SIG-M5 treated with dmso at 0.1 percent for 504 hours (cell line): ENCODE data around the gene CASP8AP2.
"Not testable (repeated sequence)": the region's sequence is repeated elsewhere in the genome, so short reads cannot be mapped to it uniquely, and the experiment has no call there.

Source experiments
- DNase-seq: peaks from one replicate; lab custom pipeline; 2025; ENCODE audit not compliant: unreplicated experiment; lab: John Stamatoyannopoulos, UW

Gene CASP8AP2

DNA sequence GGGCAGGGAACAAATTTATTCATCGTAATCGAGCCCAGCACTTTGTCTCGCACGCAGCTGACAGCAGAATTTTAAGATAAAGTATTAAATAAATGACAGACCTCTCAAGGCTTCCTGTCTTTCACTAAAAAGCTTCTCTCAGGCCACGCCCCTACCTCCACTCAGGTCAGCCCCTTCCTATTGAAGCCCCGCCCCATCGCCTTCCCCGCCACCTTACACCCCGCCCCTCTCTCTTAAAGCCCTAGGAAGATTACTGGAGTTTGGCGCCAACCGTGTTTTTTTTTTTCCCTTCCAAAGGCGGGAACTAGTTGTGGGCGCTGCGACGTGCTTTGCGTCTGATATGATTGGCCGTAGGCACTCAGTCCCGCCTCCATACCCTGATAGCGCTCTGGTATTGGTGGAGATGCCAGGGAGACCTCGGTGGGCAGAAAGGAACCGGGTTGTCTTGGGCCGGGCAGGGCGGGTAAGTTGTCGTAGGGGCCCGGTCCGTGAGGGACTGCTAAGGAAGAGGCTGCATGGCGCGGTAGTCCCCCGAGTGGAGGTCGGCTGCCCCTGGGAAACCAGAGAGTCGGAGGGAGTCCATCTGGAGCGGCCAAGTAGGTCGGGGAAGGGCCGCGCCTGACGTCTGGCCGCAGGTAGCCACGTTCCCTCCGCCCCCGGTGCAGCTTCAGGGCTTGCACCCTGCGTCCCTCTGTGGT is at the start of gene CASP8AP2:
CASP8AP2 (plus strand) TSS at position 409 of the 698 bp plus-strand sequence.
- DNase-seq = peak; percentile 98

DNA sequence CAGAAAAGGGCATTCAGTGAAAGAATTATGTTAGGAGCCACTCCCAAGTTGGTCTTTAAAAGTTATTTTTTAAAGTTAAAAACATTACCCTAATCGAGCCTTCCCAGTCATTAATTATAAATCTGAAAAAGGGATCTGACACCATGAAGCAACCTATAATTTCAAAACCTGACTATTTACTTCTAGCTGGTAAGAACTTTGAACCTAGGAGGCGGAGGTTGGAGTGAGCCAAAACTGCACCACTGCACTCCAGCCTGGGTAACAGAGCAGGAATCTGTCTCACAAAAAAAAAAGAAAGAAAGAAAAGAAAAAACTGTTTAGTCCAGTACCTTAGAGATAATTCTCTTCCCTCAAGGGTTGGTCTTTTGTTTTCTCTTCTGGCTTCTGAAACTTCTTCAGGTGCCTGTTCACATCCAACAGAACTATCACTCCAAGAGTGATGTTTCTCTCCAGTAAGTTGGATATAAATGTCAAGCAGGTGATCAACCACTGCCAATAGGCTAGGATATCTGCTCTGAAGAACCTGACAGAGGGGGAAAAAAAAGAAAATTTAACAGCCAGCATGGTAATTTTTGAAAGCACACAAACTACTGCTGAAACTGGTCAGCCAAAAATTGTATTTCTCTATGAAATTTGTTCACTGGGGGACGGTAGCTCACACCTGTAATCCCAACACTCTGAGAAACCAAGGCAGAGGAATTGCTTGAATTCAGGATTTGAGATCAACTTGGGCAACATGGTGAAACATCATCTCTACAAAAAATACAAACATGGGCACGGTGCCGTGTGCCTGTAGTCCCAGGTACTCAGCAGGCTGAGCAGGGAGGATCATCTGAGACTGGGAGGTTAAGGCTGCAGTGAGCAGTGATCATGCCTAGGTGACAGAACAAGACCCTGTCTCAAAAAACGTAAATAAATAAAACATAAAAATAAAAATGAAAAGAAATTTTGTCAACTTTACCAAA is 48.3 kb upstream of the CASP8AP2 start:
- DNase-seq = no peak

GRCh38 chr6:89782222-89782621 is 47.5 kb upstream of the CASP8AP2 start:
- no peak for DNase-seq

GRCh38 chr6:89783293-89783692 is 46.4 kb upstream of the CASP8AP2 start:
- not testable (repeated sequence) for DNase-seq

GRCh38 chr6:89784838-89785237 is 44.8 kb upstream of the CASP8AP2 start:
- DNase-seq = no peak

- DNase-seq = no peak
Observed at GRCh38 chr6:89786970-89787369, 42.7 kb upstream of the CASP8AP2 start.

GRCh38 chr6:89787660-89788328 is 41.9 kb upstream of the CASP8AP2 start:
- DNase-seq = no peak

DNA sequence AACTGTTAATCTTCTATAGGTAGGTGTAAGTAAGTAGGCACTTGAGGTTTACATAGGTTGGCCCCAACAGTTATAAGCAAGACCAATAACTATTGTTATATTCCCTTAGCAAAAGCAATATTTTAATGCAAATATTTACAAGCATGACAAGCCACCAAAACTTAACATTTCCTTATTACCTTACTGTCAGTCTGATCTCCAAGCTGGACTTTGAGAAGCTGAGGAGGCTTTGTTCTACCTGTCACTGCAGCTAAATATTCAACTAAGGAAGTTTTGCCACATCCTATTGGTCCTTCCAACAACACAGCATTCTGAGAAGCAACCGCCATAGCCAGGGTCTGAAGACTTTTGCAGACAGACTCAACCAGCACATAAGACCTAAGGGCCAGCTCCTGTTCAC is 39.7 kb upstream of the CASP8AP2 start:
- no peak for DNase-seq

GRCh38 chr6:89790403-89790802 is 39.3 kb upstream of the CASP8AP2 start:
- no peak for DNase-seq

- peak; percentile 76 for DNase-seq
Observed at GRCh38 chr6:89792881-89793280, 36.8 kb upstream of the CASP8AP2 start.

- no peak for DNase-seq
Observed at GRCh38 chr6:89793586-89793985, 36.1 kb upstream of the CASP8AP2 start.

DNA sequence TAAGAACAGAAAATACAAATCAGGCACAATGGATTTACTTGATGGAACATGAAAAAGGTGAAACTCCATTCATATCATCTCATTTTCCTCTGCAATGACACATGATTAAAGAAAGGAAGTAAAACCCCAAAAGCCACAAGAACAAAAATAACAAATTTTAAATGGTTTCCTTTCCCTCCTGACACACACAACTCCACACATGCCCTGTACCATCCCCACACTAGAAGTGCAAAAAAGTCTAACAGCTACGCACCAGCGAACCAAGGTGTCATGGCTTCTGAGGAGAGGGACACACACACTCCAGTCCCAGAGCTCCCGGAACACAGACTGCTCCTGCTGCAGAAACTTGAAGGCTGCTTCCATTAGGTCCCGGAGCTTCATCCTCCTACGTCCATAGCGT is 35.4 kb upstream of the CASP8AP2 start:
- no peak for DNase-seq

DNA sequence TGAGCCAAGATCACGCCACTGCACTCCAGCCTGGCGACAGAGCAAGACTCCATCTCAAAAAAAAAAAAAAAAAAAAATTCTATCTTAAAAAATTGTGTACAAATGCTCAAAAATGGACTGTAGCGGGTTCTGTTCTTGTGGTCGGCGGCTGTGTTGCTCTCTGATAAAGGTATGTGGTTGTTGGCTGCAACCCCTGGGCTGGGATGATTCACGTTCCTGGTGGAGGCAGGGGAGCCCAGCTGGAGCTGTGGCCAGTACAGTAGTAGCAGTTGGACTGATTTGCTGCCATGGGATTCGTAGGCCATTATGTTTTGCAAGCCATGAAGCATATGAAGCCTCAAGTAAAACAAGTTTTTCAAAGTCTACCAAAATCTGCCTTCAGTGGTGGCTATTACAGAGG is 32.4 kb upstream of the CASP8AP2 start:
- DNase-seq = no peak

GRCh38 chr6:89799096-89799495 is 30.6 kb upstream of the CASP8AP2 start:
- DNase-seq = no peak

DNA sequence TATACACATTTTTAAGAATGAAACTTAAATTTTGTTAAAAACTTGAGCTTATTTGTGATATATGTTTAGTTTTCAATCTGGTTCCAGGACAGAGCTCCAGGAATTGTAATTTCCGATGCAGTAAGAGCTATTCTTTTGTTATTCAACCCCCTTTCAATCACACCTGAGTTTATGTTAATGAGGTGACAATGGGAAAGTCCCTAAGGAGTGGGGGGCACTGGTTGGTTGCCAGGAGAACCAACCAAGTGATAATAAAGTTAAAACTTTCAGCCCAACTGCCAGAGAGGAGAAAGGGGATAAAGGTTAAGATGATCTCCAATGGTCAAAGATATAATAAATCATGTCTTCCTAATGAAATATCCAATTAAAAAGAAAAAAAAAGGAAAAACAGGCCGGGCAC is 29.9 kb upstream of the CASP8AP2 start:
- DNase-seq = no peak

GRCh38 chr6:89803271-89803670 is 26.4 kb upstream of the CASP8AP2 start:
- no peak for DNase-seq

GRCh38 chr6:89805814-89806371 is 23.8 kb upstream of the CASP8AP2 start:
- no peak for DNase-seq

GRCh38 chr6:89807581-89807980 is 22.1 kb upstream of the CASP8AP2 start:
- DNase-seq = no peak

GRCh38 chr6:89813422-89813821 is 16.3 kb upstream of the CASP8AP2 start:
- DNase-seq = not testable (repeated sequence)

- DNase-seq = no peak
Observed at GRCh38 chr6:89817481-89817880, 12.2 kb upstream of the CASP8AP2 start.

DNA sequence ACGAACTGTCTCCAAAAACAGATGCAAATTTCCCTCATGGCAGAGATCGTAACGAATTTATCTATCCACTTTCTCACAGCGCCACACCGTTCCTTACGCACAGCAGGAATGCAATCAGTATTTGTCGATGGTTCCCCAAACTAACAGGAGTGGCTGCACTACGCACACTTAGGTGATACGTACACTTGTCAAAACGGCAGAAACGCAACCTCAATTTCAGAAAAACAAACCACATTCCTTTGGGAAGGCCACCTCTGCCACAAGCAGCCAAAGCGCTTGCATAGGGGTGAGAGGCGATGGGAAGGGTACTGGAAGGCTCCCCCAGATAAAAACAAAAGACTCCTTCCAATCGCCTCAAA is 10.7 kb upstream of the CASP8AP2 start:
- DNase-seq = peak; percentile 63
